GM23338 (cell line): ENCODE measurements around the gene MBD1. TPM values are rescaled to one million over a fixed set of nuclear protein-coding genes. Genes with fewer than 3 reads are reported as not detected.
A peak's percentile ranks its signal among the peaks of the same experiment; 100 is the strongest.

ENCODE experiments used
- ATAC-seq: fragments of 200-7000 bp; cut with Tn5 transposase; 3 replicates; pipeline ENCODE4 v1.9.1; 2020
- DNase-seq: peaks from one replicate; pipeline ENCODE4 v3.0.0-alpha.2; 2015; ENCODE audit warnings: low spot score
- H2AFZ ChIP-seq: fragments of 200-600 bp; sonication (generic); 2 replicates; pipeline ENCODE4 v1.8.0; 2016; ENCODE audit warnings: antibody characterized with exemption, mild to moderate bottlenecking, moderate library complexity
- H3F3A ChIP-seq: fragments of 200-600 bp; sonication (generic); replicated peaks from 2 replicates; pipeline ENCODE4 v1.8.0; 2017; ENCODE audit warnings: antibody characterized with exemption, mixed run types, low read depth
- H3K27ac ChIP-seq: fragments of 200-600 bp; sonication (generic); 2 replicates; pipeline ENCODE4 v1.6.1; 2016; ENCODE audit warnings: low read depth
- H3K27me3 ChIP-seq: fragments of 200-600 bp; sonication (generic); 2 replicates; pipeline ENCODE4 v1.8.0; 2016; ENCODE audit warnings: mild to moderate bottlenecking, mixed run types, moderate library complexity; ENCODE audit not compliant: insufficient read depth
- H3K36me3 ChIP-seq: fragments of 200-600 bp; sonication (generic); 2 replicates; pipeline ENCODE4 v1.8.0; 2016; ENCODE audit warnings: mild to moderate bottlenecking; ENCODE audit not compliant: insufficient read depth
- H3K4me1 ChIP-seq: fragments of 200-600 bp; sonication (generic); 2 replicates; pipeline ENCODE4 v1.8.0; 2016; ENCODE audit warnings: mild to moderate bottlenecking, moderate library complexity; ENCODE audit not compliant: insufficient read depth
- H3K4me2 ChIP-seq: fragments of 200-600 bp; sonication (generic); 2 replicates; pipeline ENCODE4 v1.7.1; 2017; ENCODE audit warnings: mixed run types
- H3K4me3 ChIP-seq: fragments of 200-600 bp; sonication (generic); 2 replicates; pipeline ENCODE4 v1.6.1; 2016; ENCODE audit warnings: mixed run types
- H3K79me2 ChIP-seq: fragments of 200-600 bp; sonication (generic); replicated peaks from 2 replicates; pipeline ENCODE4 v1.8.0; 2017; ENCODE audit warnings: mild to moderate bottlenecking; ENCODE audit not compliant: insufficient read depth
- H3K9me2 ChIP-seq: fragments of 200-600 bp; sonication (generic); 2 replicates; pipeline ENCODE4 v1.8.0; 2017; ENCODE audit not compliant: insufficient read depth
- H4K20me1 ChIP-seq: fragments of 200-600 bp; sonication (generic); replicated peaks from 2 replicates; pipeline ENCODE4 v1.8.0; 2017; ENCODE audit warnings: mild to moderate bottlenecking; ENCODE audit not compliant: insufficient read depth
- H3K27ac Mint-ChIP-seq: 2 replicates; pipeline ENCODE4 v1.8.0; 2020; ENCODE audit warnings: inconsistent platforms, mild to moderate bottlenecking, moderate library complexity, mixed read lengths
- H3K27me3 Mint-ChIP-seq: 3 replicates; pipeline ENCODE4 v1.8.0; 2022; ENCODE audit warnings: low read depth, mild to moderate bottlenecking, moderate library complexity, mixed read lengths, inconsistent platforms; ENCODE audit not compliant: insufficient read depth, poor library complexity
- H3K36me3 Mint-ChIP-seq: 3 replicates; pipeline ENCODE4 v1.8.0; 2021; ENCODE audit warnings: low read depth, mild to moderate bottlenecking, inconsistent platforms, moderate library complexity, mixed read lengths
- H3K4me1 Mint-ChIP-seq: 3 replicates; pipeline ENCODE4 v1.8.0; 2020; ENCODE audit warnings: mild to moderate bottlenecking, inconsistent platforms, mixed read lengths
- H3K4me3 Mint-ChIP-seq: 3 replicates; pipeline ENCODE4 v1.8.0; 2021; ENCODE audit warnings: moderate library complexity, mild to moderate bottlenecking, inconsistent platforms, mixed read lengths
- H3K9me3 Mint-ChIP-seq: 3 replicates; pipeline ENCODE4 v1.8.0; 2020; ENCODE audit warnings: moderate library complexity, mild to moderate bottlenecking, inconsistent platforms, mixed read lengths
- CREB1 ChIP-seq: fragments of 250-450 bp; sonication (Bioruptor Pico); IDR thresholded peaks from 2 replicates; pipeline ENCODE4 v1.5.0; 2020; ENCODE audit warnings: low read depth, mild to moderate bottlenecking, moderate library complexity
- CTCF ChIP-seq, 2 experiments: fragments of 200-600 bp in 1 of 2; sonication (generic) in 1 of 2; conservative IDR thresholded peaks; 2 replicates each; pipeline versions ENCODE4 v1.5.1 to v1.6.1; 2016 to 2017; ENCODE audit warnings: antibody characterized with exemption in 2 of 2, low read depth in 2 of 2, mild to moderate bottlenecking in 2 of 2, moderate library complexity in 1 of 2
- EZH2 ChIP-seq: fragments of 200-600 bp; sonication (generic); IDR thresholded peaks from one replicate; pipeline ENCODE4 v1.8.0; 2017; ENCODE audit warnings: antibody characterized with exemption, mild to moderate bottlenecking, low read depth; ENCODE audit not compliant: unreplicated experiment
- EZH2phosphoT487 ChIP-seq: fragments of 200-600 bp; sonication (generic); IDR thresholded peaks from one replicate; pipeline ENCODE4 v1.8.1; 2018; ENCODE audit warnings: antibody characterized with exemption; ENCODE audit not compliant: unreplicated experiment
- JUNB ChIP-seq: IDR thresholded peaks from one replicate; pipeline ENCODE4 v1.6.1; 2016; ENCODE audit warnings: antibody characterized with exemption; ENCODE audit not compliant: unreplicated experiment
- NANOG ChIP-seq: IDR thresholded peaks from 2 replicates; pipeline ENCODE4 v1.6.1; 2016; ENCODE audit warnings: antibody characterized with exemption, borderline replicate concordance
- POLR2AphosphoS5 ChIP-seq: IDR thresholded peaks from 2 replicates; pipeline ENCODE4 v1.6.1; 2016; ENCODE audit warnings: antibody characterized with exemption, low read depth
- REST ChIP-seq: IDR thresholded peaks from one replicate; pipeline ENCODE4 v1.6.1; 2018; ENCODE audit warnings: antibody characterized with exemption; ENCODE audit not compliant: unreplicated experiment
- STAT1 ChIP-seq: IDR thresholded peaks from one replicate; pipeline ENCODE4 v1.6.1; 2016; ENCODE audit warnings: antibody characterized with exemption; ENCODE audit not compliant: unreplicated experiment
- ZNF114 ChIP-seq: fragments of 250-450 bp; sonication (Bioruptor Pico); IDR thresholded peaks from 2 replicates; pipeline ENCODE4 v1.5.0; 2020; ENCODE audit warnings: mild to moderate bottlenecking, moderate library complexity
- ZNF331 ChIP-seq: fragments of 250-450 bp; sonication (Bioruptor Pico); IDR thresholded peaks from 2 replicates; pipeline ENCODE4 v1.5.0; 2020; ENCODE audit warnings: low read depth, mild to moderate bottlenecking, moderate library complexity
- ZNF462 ChIP-seq: fragments of 250-450 bp; sonication (Bioruptor Pico); IDR thresholded peaks from 2 replicates; pipeline ENCODE4 v1.5.0; 2020; ENCODE audit warnings: mild to moderate bottlenecking, moderate library complexity
- polyA plus RNA-seq: library from polyadenylated mRNA; unstranded; fragments of >200 nt; fragmentation: Nextera tagmentation; extraction: Ambion mirVana; gene quantifications from 2 replicates; pipeline ENCODE4 v1.2.1, GENCODE V29; 2016
- total RNA-seq: library from RNA; depleted of rRNA; stranded (reverse); fragments of >200 nt; shearing (Covaris generic); gene quantifications from 2 replicates; pipeline ENCODE4 v1.2.3, GENCODE V29; 2014
- TF ChIP-seq, protein P1 (sequence below): IDR thresholded peaks from 2 replicates; pipeline ENCODE4 v1.6.1; 2016; ENCODE audit warnings: antibody characterized with exemption

The MBD1 gene
- total and polyA plus RNA-seq, 2 experiments from 2014 or later, result 17.0 to 43.5 TPM

DNA sequence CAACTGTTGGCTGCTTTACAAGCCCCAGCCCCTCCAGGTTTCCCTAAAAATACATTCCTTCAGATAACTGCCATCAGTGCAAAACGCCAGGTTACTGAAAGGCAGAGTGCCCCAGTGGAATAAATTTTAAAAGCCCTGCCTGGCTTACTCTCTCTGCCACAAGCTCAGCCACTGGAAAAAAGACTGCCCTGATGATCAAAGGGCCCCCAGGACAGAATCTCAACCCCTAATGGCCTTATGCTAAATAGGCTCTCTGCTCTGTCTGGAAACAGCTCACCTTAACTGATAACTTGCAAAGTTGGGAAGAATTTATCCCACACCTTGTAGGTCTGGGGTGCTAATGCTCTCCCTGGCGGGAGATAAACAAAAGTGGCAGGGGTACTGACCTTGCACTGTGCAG, 48.9 kb downstream of the MBD1 start:
- H3K27me3 ChIP-seq, result no peaks in the 10 kb centered on the region
- no peak overlapping the region; the same call in 1 of the 2 replicates for H2AFZ ChIP-seq
- H3K27ac ChIP-seq, result no peak overlapping the region
- peaks cover 15% of the 10 kb centered on the region; the same call in 1 of the 3 replicates for H3K9me3 Mint-ChIP-seq
- H3K4me3 ChIP-seq, result no peak overlapping the region
- H3K4me2 ChIP-seq, result no peak overlapping the region
- no peaks in the 10 kb centered on the region for H3K36me3 ChIP-seq
- H3F3A ChIP-seq, result no peaks in the 10 kb centered on the region
- no peak for TF ChIP-seq ZNF114
- no peak for TF ChIP-seq NANOG
- TF ChIP-seq, protein P1, sequence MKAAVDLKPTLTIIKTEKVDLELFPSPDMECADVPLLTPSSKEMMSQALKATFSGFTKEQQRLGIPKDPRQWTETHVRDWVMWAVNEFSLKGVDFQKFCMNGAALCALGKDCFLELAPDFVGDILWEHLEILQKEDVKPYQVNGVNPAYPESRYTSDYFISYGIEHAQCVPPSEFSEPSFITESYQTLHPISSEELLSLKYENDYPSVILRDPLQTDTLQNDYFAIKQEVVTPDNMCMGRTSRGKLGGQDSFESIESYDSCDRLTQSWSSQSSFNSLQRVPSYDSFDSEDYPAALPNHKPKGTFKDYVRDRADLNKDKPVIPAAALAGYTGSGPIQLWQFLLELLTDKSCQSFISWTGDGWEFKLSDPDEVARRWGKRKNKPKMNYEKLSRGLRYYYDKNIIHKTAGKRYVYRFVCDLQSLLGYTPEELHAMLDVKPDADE, result no peak
- TF ChIP-seq EZH2, result no peak
- TF ChIP-seq CREB1 (CRISPR knock-in tag), result no peak
- TF ChIP-seq ZNF462 (CRISPR knock-in tag), result no peak
- TF ChIP-seq ZNF331 (CRISPR knock-in tag), result no peak
- TF ChIP-seq CTCF (conservative IDR thresholded peaks at IDR 0.05; ENCODE audit: low read depth in 2 of 2), result no peak
- TF ChIP-seq STAT1, result no peak
- no peak for TF ChIP-seq REST
- no peak for TF ChIP-seq JUNB
- no peak for TF ChIP-seq POLR2AphosphoS5
- TF ChIP-seq EZH2phosphoT487, result no peak
- H4K20me1 ChIP-seq, result no peaks in the 10 kb centered on the region
- no peak overlapping the region for H3K4me3 Mint-ChIP-seq
- H3K79me2 ChIP-seq, result no peaks in the 10 kb centered on the region
- peaks cover 3% of the 10 kb centered on the region; the same call in 1 of the 3 replicates for H3K36me3 Mint-ChIP-seq
- H3K9me2 ChIP-seq, result no peaks in the 10 kb centered on the region
- ATAC-seq, result peak; percentile 40
- no peaks in the 10 kb centered on the region; the same call in 1 of the 2 replicates for H3K4me1 ChIP-seq
- DNase-seq, result peak; percentile 17
- H3K27me3 Mint-ChIP-seq, result peaks cover 3% of the 10 kb centered on the region
- peaks cover 13% of the 10 kb centered on the region; the same call in 2 of the 3 replicates for H3K4me1 Mint-ChIP-seq
- no peak overlapping the region for H3K27ac Mint-ChIP-seq
